IPS-18c (cell line): ENCODE results near the gene CPM.
"Not testable (repeated sequence)": the region's sequence is repeated elsewhere in the genome, so short reads cannot be mapped to it uniquely, and the experiment has no call there.

Source experiments
- H3K4me3 ChIP-seq: 2 replicates; pipeline ENCODE4 v1.7.0; 2013; ENCODE audit warnings: low read depth, mild to moderate bottlenecking, low read length, moderate library complexity; ENCODE audit not compliant: insufficient read depth
- H3K9me3 ChIP-seq: one replicate; pipeline ENCODE4 v1.6.1; 2013; ENCODE audit warnings: mild to moderate bottlenecking, low read length, moderate library complexity; ENCODE audit not compliant: control insufficient read depth, insufficient read depth

Gene CPM

DNA sequence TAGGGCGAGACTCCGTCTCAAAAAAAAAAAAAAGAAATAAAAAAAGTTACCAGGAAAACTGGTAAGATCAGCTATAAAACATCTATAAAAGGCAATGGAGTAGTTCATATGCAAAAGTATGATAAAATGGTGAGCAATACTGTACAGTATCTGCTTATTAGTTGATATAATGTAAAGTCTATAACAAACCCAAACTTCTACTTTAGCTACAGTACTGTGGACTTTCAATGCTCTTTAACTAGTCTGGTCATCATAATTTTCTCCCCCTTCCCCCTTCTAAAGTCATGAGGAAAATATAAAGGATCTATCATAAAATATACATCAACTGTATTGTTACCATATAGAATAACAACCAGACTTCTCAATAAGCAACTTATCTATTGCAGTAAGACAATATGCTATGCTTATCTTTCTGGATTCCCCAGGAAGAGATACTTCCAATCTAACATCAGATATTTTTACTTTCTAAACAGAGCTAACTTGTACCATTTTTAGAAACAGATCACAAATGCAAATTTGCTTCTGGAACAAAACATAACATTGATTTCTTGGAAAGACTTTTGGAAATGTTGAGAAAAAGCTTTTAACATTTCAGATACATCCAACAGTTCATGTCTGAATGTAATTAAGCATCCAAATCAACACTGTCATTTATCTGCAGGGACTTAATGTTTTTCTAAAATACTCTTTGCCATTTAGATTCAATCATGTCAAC is 81.2 kb downstream of the CPM start:
- H3K9me3 ChIP-seq = no peaks in the 10 kb centered on the region
- H3K4me3 ChIP-seq = no peak overlapping the region

DNA sequence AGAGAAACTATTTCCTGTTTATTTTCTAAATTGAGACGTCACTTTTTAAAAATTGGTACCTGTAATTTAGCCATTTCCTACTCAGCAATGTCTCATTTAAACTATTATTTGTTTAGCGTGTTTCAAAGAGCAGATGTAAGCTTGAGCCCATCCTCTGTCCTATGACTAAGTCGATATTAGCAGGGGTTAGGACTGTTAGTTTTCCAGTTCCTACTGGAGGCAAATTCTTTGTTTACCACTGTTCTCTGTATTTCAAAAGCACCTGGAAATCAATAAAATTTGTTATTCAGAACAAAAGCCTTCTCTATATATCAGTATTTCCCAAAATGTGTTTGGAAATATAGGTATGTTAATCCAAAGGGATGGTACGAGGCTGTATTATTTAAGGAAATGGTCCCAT is 82.6 kb downstream of the CPM start:
- no peaks in the 10 kb centered on the region for H3K9me3 ChIP-seq
- no peak overlapping the region for H3K4me3 ChIP-seq

DNA sequence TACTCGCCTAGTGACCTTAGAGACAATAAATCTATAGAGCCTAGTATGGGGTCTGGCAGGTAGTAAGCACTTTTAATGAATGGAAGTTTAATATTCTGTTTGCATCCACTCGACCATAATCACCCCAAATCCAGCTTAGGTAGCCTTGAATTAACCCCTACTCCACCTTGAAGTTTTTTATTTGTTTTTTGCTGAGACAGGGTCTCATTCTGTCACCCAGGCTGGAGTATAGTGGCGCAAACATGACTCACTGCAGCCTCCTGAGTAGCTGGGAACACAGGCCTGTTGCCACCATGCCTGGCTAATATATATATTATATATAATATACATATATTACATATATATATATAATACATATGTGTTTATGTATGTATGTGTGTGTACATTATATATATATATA is 86.2 kb downstream of the CPM start:
- no peaks in the 10 kb centered on the region for H3K9me3 ChIP-seq
- H3K4me3 ChIP-seq = no peak overlapping the region

DNA sequence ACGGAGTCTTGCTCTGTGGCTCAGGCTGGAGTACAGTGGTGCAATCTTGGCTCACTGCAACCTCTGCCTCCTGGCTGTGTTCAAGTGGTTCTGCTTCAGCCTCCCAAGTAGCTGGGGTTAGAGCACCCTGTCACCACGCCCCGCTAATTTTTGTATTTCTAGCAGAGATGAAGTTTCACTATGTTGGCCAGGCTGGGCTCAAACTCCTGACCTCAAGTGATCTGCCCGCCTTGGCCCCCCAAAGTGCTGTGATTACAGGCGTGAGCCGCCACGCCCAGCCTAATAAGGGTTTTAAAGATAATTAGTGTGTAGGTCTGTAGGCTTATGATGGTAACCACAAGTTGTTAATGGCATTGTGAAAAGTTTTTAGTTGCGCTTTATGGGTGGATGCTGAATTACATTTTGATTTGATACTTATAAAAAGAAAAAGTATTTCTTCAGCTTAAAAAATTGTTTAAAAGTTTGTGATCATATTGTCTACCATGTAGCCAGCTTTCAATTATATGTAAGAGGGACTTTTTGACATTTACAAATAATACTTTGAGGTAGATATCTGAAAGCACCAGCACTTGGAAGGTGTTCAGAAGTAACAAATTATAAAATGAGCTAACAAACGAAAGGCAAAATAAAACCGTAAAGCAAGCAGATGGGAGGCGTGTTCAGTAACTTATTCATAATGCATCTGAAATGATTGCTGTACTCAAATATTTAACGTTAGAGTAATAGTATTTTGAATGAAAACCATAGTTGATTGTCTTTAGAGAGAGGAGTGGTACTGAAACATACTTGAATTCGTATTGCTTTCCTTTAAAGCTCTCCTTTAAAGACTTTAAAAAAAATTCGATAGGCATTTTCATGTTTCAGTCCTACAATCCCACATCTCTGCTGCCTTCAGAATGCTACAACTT is 87.9 kb downstream of the CPM start:
- Histone ChIP-seq H3K9me3 (no peaks in the 10 kb centered on the region), H3K4me3 (no peak overlapping the region)

DNA sequence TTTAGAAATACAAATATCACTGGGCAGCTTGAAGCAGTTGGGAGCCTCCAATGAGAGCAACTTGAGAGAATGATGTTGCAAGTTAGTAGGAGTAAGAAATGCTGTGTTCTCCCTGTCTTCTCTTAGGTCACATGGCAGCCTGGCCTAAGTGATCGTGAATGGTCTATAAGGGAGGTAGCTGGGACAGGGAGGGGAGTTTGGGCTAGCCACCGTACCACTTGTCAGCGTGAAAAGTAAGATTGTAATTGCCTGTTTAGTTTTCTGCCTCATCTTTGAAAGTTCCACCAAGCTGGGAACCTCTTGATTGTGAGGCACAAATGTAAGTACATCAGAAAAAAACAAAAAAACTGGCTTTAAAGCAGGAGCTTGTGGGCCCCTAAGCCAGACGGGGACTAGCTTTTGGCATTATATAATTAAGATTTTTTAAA is 88.6 kb downstream of the CPM start:
- Histone ChIP-seq H3K4me3 (no peak overlapping the region), H3K9me3 (no peaks in the 10 kb centered on the region)

DNA sequence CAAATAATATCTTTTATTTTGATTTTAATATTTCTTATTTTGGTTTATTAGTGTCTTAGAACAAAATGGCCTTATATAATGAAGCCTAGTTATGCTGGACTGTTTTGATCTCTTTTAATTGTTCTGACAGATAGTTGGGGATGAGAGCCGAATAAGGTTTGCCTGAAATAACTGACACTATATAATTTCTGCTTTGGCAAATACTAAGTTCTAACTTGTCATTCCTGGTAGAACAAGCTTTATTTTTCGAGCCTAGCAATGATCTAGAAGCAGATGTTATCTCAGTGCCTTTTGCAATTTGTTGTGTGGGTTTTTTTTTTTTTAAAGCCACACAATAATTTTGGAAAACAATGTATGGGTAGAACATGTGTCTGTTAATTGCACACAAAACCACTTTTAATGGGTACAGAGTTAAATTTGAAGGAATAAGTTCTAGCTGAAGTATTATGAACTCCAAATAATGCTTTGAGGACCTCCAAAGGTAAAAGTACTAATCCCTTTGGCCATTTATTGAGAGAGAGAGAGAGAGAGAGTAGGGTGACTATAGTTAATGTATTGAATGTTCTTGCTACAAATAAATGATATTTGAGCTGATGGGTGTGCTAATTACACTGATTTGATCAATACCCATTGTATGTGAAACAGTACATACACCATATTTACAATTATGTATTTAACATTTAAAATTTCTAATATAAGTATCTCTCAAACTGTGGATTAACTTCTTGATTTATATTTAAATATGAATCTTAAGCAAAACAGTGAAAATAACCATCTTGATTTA is 90.0 kb downstream of the CPM start:
- no peaks in the 10 kb centered on the region for H3K9me3 ChIP-seq
- H3K4me3 ChIP-seq = no peak overlapping the region

DNA sequence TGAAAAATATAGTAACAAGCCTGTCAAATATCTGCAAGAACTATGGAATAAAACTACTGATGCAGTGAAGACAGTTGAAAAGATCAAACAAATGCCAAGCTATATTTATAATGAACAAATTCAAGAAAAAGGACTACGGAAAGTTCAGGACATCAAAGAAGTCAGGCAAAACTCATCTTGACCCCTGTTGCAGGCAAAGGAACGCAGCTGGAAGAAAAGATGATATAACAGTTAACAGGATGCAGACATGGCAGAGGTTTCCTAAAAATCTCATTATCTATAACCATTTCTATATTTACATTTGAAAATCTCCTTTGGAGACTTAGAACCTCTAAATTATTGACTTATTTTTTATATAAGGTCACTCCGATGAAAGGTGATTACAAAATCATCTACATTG is 90.8 kb downstream of the CPM start:
- H3K9me3 ChIP-seq = no peaks in the 10 kb centered on the region

DNA sequence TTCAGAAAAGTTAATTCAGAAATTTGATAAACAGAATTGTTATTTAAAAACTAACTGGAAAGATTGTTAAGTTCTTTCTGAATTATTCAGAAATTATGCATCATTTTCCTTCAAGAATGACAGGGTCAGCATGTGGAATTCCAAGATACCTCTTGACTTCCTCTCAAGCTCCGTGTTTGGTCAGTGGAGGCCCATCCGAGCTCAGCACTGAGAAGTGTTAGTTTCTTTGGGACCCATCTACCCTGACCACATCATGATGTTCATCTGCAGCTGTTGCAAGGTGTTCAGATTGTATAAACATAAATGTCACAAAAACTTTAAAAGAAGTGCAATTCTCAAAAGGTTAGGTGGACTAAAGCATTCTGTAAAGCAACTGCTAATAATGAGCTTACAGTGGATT is 91.3 kb downstream of the CPM start:
- no peak overlapping the region for H3K4me3 ChIP-seq
- no peaks in the 10 kb centered on the region for H3K9me3 ChIP-seq

More for the DNA sequence above, 90.8 kb downstream of the CPM start:
- H3K4me3 ChIP-seq = no peak overlapping the region

DNA sequence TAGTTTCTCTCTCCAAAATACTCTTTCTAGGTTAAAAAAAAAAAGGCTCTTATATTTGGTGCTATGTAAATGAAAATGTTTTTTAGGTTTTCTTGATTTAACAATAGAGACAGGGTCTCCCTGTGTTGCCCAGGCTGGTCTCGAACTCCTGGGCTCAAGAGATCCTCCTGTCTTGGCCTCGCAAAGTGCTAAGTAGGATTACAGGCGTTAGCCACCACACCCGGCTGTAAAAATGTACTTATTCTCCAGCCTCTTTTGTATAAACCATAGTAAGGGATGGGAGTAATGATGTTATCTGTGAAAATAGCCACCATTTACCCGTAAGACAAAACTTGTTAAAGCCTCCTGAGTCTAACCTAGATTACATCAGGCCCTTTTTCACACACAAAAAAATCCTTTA is 91.8 kb downstream of the CPM start:
- H3K9me3 ChIP-seq, H3K4me3 ChIP-seq: not testable (repeated sequence)

DNA sequence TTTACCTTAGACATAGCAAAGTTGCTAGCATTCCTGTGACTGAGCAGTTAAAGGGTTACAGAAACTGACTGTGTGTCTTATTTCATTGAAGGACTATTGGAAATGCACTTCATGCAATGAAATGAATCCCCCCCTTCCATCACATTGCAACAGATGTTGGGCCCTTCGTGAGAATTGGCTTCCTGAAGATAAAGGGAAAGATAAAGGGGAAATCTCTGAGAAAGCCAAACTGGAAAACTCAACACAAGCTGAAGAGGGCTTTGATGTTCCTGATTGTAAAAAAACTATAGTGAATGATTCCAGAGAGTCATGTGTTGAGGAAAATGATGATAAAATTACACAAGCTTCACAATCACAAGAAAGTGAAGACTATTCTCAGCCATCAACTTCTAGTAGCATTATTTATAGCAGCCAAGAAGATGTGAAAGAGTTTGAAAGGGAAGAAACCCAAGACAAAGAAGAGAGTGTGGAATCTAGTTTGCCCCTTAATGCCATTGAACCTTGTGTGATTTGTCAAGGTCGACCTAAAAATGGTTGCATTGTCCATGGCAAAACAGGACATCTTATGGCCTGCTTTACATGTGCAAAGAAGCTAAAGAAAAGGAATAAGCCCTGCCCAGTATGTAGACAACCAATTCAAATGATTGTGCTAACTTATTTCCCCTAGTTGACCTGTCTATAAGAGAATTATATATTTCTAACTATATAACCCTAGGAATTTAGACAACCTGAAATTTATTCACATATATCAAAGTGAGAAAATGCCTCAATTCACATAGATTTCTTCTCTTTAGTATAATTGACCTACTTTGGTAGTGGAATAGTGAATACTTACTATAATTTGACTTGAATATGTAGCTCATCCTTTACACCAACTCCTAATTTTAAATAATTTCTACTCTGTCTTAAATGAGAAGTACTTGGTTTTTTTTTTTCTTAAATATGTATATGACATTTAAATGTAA is 93.5 kb downstream of the CPM start:
- Histone ChIP-seq H3K9me3 (no peaks in the 10 kb centered on the region), H3K4me3 (no peak overlapping the region)

DNA sequence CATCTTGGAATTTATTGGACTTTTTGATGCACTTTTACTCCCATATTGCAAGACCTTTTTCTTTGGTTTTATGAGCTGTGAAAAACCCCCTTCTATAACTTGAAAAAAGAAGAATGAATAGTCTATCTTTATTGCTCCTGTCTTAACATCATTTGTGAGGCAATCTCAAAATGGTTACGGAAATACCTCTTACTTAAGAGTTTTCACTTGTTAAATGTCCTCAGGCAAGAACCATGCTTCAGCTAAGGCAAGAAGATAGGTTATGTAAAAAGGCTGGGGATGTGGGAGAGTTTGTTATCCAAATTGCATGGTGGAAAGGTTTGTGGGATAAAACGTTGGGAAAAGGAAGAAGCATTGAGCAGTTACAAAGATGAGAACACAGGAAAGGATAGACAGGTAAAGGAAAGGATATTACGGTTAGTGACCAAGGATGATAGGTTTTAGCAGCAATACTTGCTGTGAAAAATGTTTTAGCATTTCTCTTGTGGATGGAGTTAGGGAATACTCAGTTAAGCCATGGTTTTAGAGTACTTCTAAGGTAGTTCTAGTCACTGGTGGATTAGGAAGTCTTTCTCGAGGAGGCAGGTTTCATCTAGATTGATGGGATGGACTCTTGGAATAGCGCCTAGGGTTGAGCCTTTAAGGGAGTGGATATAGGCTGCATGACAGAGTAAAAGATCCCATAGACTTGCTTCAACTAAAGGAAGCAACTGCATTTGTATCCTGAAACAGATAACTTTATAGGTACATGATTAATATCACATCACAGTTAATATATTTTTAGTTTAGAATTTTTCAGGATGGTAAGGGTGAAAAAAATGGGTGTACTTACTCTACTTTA is 94.7 kb downstream of the CPM start:
- Histone ChIP-seq H3K4me3 (no peak overlapping the region), H3K9me3 (no peaks in the 10 kb centered on the region)

DNA sequence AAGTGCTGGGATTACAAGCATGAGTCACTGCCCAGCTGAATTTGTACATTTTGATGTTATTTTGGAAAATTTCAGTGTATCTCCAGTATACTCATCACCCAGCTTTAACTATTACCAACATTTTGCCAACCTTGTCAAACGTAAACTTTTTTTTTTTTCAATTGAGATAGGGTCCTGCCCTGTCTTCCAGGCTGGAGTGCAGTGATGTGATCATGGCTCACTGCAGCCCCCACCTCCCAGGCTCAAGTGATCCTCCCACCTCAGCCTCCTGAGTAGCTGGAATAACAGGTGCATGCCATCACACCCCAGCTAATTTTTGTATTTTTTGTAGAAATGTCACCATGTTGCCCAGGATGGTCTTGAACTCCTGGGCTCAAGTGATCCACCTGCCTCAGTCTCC is 95.8 kb downstream of the CPM start:
- Histone ChIP-seq H3K4me3 (no peak overlapping the region), H3K9me3 (no peaks in the 10 kb centered on the region)

DNA sequence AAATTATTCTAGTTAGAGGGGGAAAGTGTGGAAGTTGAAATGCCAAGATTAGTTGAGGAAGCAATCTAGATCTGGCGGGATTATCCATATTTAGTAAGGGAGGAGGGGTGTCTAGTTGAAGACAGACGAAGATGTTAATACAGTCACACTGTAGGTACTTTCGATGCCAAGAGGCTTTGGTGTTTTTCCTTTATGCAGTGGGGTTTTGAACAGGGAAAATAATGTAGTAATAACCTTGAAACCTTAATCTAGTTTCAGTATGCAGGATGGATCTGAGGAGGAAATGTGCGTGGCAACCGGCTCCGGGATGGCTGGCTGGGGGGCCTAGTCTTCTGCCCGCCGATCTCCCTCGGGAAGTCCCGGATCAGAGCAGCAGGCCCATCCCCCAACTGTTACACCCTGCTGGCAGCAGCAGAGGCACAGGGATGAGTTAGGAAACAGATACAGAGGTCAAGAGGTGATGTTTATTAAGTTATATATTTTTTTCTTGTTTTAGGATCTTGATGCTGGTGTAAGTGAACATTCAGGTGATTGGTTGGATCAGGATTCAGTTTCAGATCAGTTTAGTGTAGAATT is 97.5 kb downstream of the CPM start:
- Histone ChIP-seq H3K9me3 (no peaks in the 10 kb centered on the region), H3K4me3 (no peak overlapping the region)

DNA sequence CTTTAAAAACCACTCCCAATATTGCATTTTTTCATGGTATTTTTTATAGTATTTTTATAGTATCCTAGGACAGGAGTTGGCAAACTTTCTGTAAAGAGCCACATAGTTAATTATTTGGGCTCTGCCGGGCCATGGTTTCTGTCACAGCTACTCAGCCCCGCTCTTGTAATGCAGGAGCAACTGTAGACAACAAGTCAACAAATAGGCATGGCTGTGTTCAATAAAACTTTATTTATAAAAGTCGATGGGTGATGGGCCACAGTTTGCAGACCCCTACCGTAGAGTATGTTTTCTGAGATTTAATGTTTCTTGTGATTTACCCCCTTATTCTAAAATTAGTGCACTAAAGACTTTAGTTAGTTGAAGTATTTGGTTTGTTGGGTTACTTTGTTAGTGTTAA is 99.5 kb downstream of the CPM start:
- no peaks in the 10 kb centered on the region for H3K9me3 ChIP-seq

DNA sequence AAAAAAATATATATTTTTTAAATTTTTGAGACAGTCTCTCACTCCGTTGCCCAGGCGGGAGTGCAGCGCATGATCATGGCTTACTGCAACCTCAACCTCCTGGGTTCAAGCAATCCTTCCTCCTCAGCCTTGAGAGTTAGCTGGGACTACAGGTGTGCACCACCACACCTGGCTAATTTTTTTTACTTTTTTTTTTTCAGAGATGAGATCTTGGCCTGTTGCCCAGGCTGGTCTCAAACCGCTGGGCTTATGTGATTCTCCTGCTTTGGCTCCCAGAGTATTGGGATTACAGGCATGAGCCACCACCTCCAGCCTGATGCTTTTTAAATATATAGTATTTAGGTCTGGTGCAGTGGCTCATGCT is 100.5 kb downstream of the CPM start:
- Histone ChIP-seq H3K4me3 (no peak overlapping the region), H3K9me3 (no peaks in the 10 kb centered on the region)

More for the DNA sequence above, 99.5 kb downstream of the CPM start:
- H3K4me3 ChIP-seq = no peak overlapping the region
